GM19395 (cell line): Measurements from ENCODE around the gene ART1.

Experiments used
- ATAC-seq: cut with Tn5 transposase; IDR thresholded peaks from one replicate; pipeline ENCODE4 v1.9.1; 2021; ENCODE audit warnings: mild to moderate bottlenecking, moderate library complexity; ENCODE audit not compliant: unreplicated experiment

Gene ART1

GRCh38 chr11:3664032-3664630, 19.2 kb downstream of the ART1 start:
- no peak for ATAC-seq

- ATAC-seq = no peak
Measured at GRCh38 chr11:3665336-3666022, 20.6 kb downstream of the ART1 start.

- ATAC-seq = no peak
Measured at GRCh38 chr11:3666023-3666530, 21.1 kb downstream of the ART1 start.

GRCh38 chr11:3667149-3668035, 22.5 kb downstream of the ART1 start:
- no peak for ATAC-seq

- ATAC-seq = no peak
Measured at GRCh38 chr11:3669128-3669527, 24.2 kb downstream of the ART1 start.

- no peak for ATAC-seq
Measured at GRCh38 chr11:3669742-3670183, 24.8 kb downstream of the ART1 start.

- no peak for ATAC-seq
Measured at GRCh38 chr11:3671334-3672254, 26.7 kb downstream of the ART1 start, which contains the start of gene CHRNA10. TSS of gene CHRNA10 (minus strand) at chr11:3671384. CDS start at chr11:3671312, 72 bp downstream.

GRCh38 chr11:3674189-3674588, 29.3 kb downstream of the ART1 start:
- no peak for ATAC-seq

GRCh38 chr11:3675971-3676370, 31.0 kb downstream of the ART1 start:
- ATAC-seq = no peak

- ATAC-seq = no peak
Measured at GRCh38 chr11:3679077-3679476, 34.1 kb downstream of the ART1 start.

- no peak for ATAC-seq
Measured at GRCh38 chr11:3683039-3683438, 38.1 kb downstream of the ART1 start.

- no peak for ATAC-seq
Measured at GRCh38 chr11:3684129-3684818, 39.3 kb downstream of the ART1 start.

GRCh38 chr11:3684819-3685172, 39.9 kb downstream of the ART1 start:
- no peak for ATAC-seq

GRCh38 chr11:3685923-3686322, 41.0 kb downstream of the ART1 start:
- ATAC-seq = no peak

GRCh38 chr11:3686751-3687150, 41.8 kb downstream of the ART1 start:
- ATAC-seq = no peak

- ATAC-seq = no peak
Measured at GRCh38 chr11:3700410-3700809, 55.5 kb downstream of the ART1 start.

- no peak for ATAC-seq
Measured at GRCh38 chr11:3700910-3701309, 56.0 kb downstream of the ART1 start.

GRCh38 chr11:3703383-3703782, 58.5 kb downstream of the ART1 start:
- ATAC-seq = no peak

- no peak for ATAC-seq
Measured at GRCh38 chr11:3707176-3707575, 62.2 kb downstream of the ART1 start.

- ATAC-seq = no peak
Measured at GRCh38 chr11:3709977-3710376, 65.0 kb downstream of the ART1 start.
